HL-60/S4 (cell line): ENCODE results near the gene ZFYVE21.

ENCODE experiments used
- in situ Hi-C: fragments of 300-500 bp; cut with MboI; formaldehyde crosslinking; loops from 2 replicates; pipeline ENCODE4 v1.14.3; 2022; ENCODE audit warnings: low sequenced_read_pairs

ZFYVE21 gene

DNA sequence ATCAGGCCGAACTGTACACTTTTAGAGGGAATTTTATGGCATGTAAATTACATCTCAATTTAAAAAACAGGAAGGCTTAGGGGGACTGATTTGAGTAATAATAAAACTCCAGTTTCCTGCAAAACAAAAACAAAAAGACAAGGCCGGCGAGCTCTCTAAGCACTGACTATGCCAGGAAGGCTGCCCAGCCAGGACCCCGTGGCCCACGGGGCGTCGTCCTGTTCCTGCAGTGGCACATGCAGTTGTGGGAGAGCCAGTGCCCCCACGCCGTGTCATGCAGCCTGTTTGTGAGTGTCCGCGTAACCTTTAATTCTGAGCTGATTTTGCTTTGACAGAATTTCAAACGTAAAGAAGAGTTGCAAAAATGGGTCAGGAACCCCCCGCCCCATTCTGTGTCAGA is 10.9 kb upstream of the ZFYVE21 start:
- in situ Hi-C loops = no loop called here

GRCh38 chr14:103705118-103705503 is 10.5 kb upstream of the ZFYVE21 start:
- in situ Hi-C loops = no loop called here

- in situ Hi-C loops = no loop called here
Observed at GRCh38 chr14:103705504-103706284, 9.9 kb upstream of the ZFYVE21 start.

GRCh38 chr14:103706551-103707328 is 8.9 kb upstream of the ZFYVE21 start:
- in situ Hi-C loops = no loop called here

- in situ Hi-C loops = no loop called here
Observed at GRCh38 chr14:103707329-103708263, 8.0 kb upstream of the ZFYVE21 start.

DNA sequence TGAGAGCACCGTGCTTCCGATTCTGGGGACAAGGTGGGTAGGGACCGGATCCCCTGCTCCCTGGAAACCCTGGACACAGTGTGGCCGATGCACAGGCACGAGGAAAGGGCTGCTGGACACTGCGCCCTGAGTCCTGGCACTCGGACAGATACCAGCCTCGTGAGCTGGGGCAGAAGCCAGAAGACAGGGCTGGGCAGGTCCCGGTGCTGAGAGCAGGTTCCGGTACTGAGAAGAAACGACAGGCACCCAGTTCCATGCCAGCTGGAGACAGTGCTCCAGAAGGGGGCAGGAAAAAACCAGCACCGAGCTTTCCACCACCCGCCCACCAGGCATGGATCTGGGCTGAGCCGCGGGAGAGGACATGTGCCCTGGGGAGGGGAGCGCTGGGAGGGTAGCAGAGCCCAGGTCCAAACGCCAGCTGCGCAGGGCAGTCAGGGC is 6.8 kb upstream of the ZFYVE21 start:
- in situ Hi-C loops = no loop called here

- in situ Hi-C loops = no loop called here
Observed at GRCh38 chr14:103709814-103710213, 5.8 kb upstream of the ZFYVE21 start.

DNA sequence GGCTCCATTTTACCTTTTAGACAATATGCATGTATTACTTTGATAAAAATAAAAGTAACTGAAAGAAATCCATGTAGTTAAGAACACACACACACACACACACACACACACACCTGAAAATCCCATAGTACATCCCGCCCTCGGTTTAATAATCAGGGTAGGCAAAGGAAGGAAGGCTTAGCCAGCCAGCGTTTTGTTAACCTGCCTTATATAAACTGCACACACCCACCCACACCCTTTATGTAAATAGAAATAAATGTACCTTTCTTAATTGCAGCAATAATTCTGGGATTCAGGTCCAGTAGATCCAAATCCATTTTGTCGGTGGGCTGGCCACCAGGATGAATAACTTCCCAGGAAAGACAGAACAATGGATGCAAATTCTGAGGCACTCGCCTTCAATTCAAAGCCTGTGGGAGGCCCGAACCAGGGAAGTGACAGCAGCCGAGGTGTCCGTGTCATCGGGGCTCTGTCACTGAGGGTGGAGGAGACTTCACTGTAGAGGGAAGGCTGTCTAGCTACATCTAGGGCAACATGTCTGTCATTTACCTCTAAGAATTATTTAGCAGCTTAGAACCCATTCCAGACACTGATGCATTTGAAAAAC is 4.7 kb upstream of the ZFYVE21 start:
- in situ Hi-C loops = no loop called here

DNA sequence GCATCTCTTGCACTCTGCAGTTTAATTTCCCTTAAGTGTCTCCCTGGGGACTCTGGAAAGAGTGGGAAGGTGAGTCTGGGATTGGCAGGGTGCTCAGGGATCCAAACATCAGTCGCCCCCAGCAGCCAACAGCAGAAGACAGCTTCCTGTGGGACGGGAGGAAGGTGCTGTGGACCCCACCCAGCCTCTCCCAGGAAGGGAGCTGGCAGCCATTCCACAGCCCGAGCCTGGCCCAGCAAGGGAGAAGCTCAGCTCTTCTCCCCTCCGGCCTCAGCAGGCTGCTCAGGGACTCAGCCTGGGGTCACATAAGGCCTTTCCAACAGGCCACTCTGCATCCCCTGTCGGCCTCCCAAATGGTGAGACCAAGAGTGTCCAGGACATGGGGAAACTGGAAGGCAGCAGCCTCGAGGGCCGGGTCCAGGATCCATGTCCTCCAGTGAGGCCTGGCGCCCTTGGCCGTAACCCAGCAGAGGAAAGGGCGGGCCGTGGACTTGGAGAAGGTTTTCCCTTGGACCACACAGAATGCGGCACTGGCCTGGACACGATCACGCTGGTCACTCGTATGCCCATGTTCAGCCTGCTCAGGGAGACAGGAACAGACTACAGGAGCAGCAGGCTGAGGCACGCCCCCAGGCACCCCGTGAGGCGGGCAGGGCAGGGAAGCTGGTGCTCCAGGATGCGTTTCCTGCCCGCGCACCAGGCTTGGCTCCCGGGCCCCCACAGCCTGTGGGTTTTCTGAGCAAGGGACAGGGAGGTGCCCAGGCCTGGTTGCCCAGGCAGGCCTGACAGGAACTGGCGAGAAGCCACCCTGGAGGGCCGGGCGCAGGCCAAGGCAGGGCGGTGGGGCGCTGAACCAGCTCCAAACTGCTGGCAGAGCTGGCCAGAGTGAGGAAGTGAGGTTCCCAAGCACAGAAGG is 3.8 kb upstream of the ZFYVE21 start:
- in situ Hi-C loops = no loop called here

DNA sequence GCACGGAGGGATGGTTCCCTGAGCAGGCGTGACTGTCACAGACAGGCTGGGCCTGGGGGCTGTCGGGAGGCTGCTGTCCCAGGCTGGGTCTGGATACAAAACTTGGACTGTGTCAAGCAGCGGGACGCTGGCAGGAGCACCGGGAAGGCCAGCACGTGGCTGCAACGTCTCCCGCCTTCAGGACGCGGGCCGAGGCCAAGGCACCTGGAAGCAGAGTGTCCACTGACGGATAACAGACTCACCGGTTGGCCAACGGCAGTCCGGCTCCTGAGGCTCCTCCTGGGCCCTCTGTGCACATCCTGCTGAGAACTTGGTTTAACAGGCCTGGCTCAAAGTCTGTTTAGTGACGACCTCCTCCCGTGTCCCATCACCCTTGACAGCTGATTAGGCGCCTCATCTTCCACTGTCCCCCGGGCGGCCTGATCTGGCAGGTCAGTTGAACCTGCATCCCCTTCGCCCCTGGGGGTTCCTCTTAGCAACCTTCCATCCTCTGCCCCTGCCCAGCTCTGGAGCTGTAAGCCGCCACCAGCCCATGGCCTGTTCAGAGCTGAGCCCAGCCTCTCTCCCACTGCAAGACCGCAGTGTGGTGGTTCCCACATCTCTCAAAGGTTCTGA is 2.9 kb upstream of the ZFYVE21 start:
- in situ Hi-C loops = no loop called here

DNA sequence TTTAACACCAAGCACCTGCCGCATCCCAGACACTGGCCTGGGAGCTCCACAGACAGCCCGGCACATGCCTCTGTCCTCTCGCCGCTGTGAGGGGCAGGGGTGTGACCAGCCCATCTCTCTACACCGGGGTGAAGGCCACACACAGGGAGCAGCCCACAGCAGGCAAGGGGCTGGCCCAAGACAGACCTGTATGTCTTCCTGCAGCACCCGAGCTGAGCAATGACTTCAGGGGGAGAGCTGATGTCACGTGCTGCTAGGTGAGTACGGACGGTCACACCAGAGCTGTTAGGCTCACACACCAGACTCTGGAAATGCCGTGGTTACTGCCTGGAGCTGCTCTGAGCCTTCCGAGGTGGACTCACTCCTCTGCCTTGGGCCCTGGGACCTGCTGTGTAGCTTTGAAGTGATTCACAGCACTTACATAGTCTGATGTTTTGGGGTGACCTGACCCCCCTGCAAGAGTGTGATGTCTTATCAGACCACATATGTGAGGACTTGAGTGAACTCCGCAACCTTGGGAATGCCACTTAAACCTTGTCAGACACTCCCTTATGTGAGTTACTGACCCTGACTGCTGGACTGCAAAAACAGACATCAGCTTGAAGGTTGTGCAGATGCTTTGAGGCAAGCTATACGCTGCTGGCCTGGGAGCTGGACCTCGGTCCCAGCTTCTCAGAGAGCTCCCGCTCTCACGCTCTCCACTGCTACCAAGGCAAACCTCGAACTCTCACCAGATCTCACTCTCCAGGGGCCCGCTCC is 2.1 kb upstream of the ZFYVE21 start:
- in situ Hi-C loops = no loop called here

DNA sequence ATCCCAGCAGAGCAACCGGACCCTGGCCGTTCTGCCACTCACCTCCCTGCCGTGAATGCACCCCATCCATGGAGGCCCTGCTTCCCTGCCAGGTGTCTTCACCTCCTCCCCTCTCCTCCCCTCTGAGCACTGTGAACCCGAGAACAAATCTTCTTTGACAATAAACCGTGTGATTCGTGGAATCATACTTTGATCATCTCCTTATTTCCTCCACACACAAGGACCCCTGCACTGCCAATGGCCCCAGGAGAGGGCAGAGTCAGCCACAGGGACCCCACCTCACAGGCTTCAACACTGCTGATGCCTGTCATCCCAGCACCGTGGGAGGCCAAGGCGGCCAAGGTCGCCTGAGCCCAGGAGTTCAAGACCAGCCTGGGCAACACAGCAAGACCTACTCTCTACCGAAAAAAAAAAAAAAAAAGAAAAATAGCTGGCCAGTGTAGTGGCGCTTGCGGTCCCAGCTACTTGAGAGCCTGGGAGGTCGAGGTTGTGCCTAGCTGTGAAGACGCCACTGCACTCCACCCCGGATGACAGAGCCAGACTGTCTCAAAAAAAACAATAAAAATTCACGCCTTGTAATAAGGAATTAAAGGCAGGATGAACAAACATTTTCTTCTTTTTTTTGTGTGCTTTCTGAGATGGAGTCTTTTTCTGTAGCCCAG is 1.4 kb upstream of the ZFYVE21 start:
- in situ Hi-C loops = no loop called here

- in situ Hi-C loops = no loop called here
Observed at GRCh38 chr14:103716091-103716801, 636 bp downstream of the ZFYVE21 start.

- in situ Hi-C loops = no loop called here
Observed at GRCh38 chr14:103716899-103717411, 1.3 kb downstream of the ZFYVE21 start.

GRCh38 chr14:103718572-103718971 is 3.0 kb downstream of the ZFYVE21 start:
- in situ Hi-C loops = no loop called here

DNA sequence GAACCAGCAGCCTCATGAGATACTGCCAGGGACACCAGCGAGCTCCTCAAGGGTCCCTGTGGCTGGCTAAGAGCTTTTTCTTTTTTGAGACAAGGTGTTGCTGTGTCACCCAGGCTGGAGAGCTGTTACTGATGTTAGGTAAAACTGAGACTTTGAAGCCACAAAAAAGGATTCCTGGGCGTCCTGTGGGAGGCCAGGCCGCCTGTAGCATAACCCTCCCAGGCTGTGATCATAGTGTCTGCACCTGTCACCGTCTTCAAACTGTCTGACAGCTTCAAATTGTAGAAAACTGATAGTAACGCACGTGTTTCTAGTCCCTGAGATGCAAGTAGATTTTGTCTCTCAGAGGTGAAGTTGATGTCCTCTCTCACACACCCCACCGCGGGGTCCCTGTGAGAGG is 4.1 kb downstream of the ZFYVE21 start:
- in situ Hi-C loops = no loop called here
